SK-N-SH treated with all-trans-retinoic acid at 6 μM for 48 hours (cell line): ENCODE results near the gene RTF2.
A peak's percentile ranks its signal among the peaks of the same experiment; 100 is the strongest.

Source experiments
- ATAC-seq: fragments of 200-7000 bp; cut with Tn5 transposase; 3 replicates; pipeline ENCODE4 v1.9.1; 2020; ENCODE audit warnings: mild to moderate bottlenecking, moderate library complexity
- ARNTL ChIP-seq: fragments of 450-650 bp; formaldehyde crosslinking; IDR thresholded peaks from 2 replicates; pipeline ENCODE4 v1.5.0; 2020; ENCODE audit warnings: low read depth, mild to moderate bottlenecking, moderate library complexity, borderline replicate concordance
- BACH2 ChIP-seq: fragments of 250-450 bp; sonication (Bioruptor Pico); IDR thresholded peaks from 2 replicates; pipeline ENCODE4 v1.9.0; 2021; ENCODE audit warnings: mild to moderate bottlenecking, borderline replicate concordance
- CSDC2 ChIP-seq: fragments of 250-450 bp; sonication (Bioruptor Pico); IDR thresholded peaks from 2 replicates; pipeline ENCODE4 v1.5.0; 2020; ENCODE audit warnings: mild to moderate bottlenecking, moderate library complexity
- ESRRG ChIP-seq: fragments of 250-450 bp; sonication (Bioruptor Pico); IDR thresholded peaks from 2 replicates; pipeline ENCODE4 v1.6.1; 2021; ENCODE audit warnings: mild to moderate bottlenecking
- GLIS3 ChIP-seq: fragments of 250-450 bp; sonication (Bioruptor Pico); IDR thresholded peaks from 2 replicates; pipeline ENCODE4 v1.5.0; 2020; ENCODE audit warnings: mild to moderate bottlenecking, moderate library complexity
- ISL1 ChIP-seq: fragments of 250-450 bp; sonication (Bioruptor Pico); IDR thresholded peaks from 2 replicates; pipeline ENCODE4 v2.1.2; 2022; ENCODE audit warnings: mild to moderate bottlenecking, moderate library complexity
- OSR1 ChIP-seq: fragments of 250-450 bp; sonication (Bioruptor Pico); IDR thresholded peaks from 2 replicates; pipeline ENCODE4 v1.8.0; 2022; ENCODE audit warnings: moderate library complexity, mild to moderate bottlenecking, inconsistent platforms
- PPARA ChIP-seq: fragments of 250-450 bp; sonication (Bioruptor Pico); IDR thresholded peaks from 2 replicates; pipeline ENCODE4 v1.5.0; 2020; ENCODE audit warnings: mild to moderate bottlenecking, borderline replicate concordance
- RARB ChIP-seq: fragments of 250-450 bp; sonication (Bioruptor Pico); IDR thresholded peaks from 2 replicates; pipeline ENCODE4 v1.8.0; 2021; ENCODE audit warnings: mild to moderate bottlenecking, moderate library complexity
- SNAI2 ChIP-seq: fragments of 250-450 bp; sonication (Bioruptor Pico); IDR thresholded peaks from 2 replicates; pipeline ENCODE4 v1.5.0; 2020; ENCODE audit warnings: mild to moderate bottlenecking, moderate library complexity
- TCF4 ChIP-seq: fragments of 250-450 bp; sonication (Bioruptor Pico); IDR thresholded peaks from 2 replicates; pipeline ENCODE4 v1.8.0; 2021; ENCODE audit warnings: mild to moderate bottlenecking, moderate library complexity, borderline replicate concordance
- TOX ChIP-seq: fragments of 250-450 bp; sonication (Bioruptor Pico); IDR thresholded peaks from 2 replicates; pipeline ENCODE4 v1.8.0; 2021; ENCODE audit warnings: mild to moderate bottlenecking, moderate library complexity, borderline replicate concordance
- ZC3H10 ChIP-seq: fragments of 250-450 bp; sonication (Bioruptor Pico); IDR thresholded peaks from 2 replicates; pipeline ENCODE4 v1.5.1; 2021; ENCODE audit warnings: mild to moderate bottlenecking, moderate library complexity
- ZFP3 ChIP-seq: fragments of 250-450 bp; sonication (Bioruptor Pico); IDR thresholded peaks from 2 replicates; pipeline ENCODE4 v1.5.0; 2020; ENCODE audit warnings: mild to moderate bottlenecking, moderate library complexity
- ZFP30 ChIP-seq: fragments of 450-650 bp; formaldehyde crosslinking; IDR thresholded peaks from 2 replicates; pipeline ENCODE4 v1.5.0; 2022; ENCODE audit warnings: mild to moderate bottlenecking, moderate library complexity
- ZNF565 ChIP-seq: fragments of 450-650 bp; formaldehyde crosslinking; conservative IDR thresholded peaks from 2 replicates; pipeline ENCODE4 v1.5.0; 2020; ENCODE audit warnings: low read depth, mild to moderate bottlenecking, moderate library complexity
- ZNF70 ChIP-seq: fragments of 450-650 bp; formaldehyde crosslinking; IDR thresholded peaks from 2 replicates; pipeline ENCODE4 v1.5.0; 2020; ENCODE audit warnings: mild to moderate bottlenecking, moderate library complexity
- ZNF8 ChIP-seq: fragments of 450-650 bp; formaldehyde crosslinking; IDR thresholded peaks from 2 replicates; pipeline ENCODE4 v1.5.0; 2020; ENCODE audit warnings: mild to moderate bottlenecking, moderate library complexity
- TF ChIP-seq, protein P1 (sequence below): fragments of 250-450 bp; sonication (Bioruptor Pico); IDR thresholded peaks from 2 replicates; pipeline ENCODE4 v1.5.1; 2020; ENCODE audit warnings: low read depth, mild to moderate bottlenecking, moderate library complexity
- TF ChIP-seq, protein P2 (sequence below): fragments of 250-450 bp; sonication (Bioruptor Pico); IDR thresholded peaks from 2 replicates; pipeline ENCODE4 v1.8.0; 2021; ENCODE audit warnings: low read depth, mild to moderate bottlenecking, moderate library complexity, borderline replicate concordance
- TF ChIP-seq, protein P3 (sequence below): fragments of 250-450 bp; sonication (Bioruptor Pico); IDR thresholded peaks from 2 replicates; pipeline ENCODE4 v1.5.0; 2020; ENCODE audit warnings: mild to moderate bottlenecking, moderate library complexity

RTF2 gene

DNA sequence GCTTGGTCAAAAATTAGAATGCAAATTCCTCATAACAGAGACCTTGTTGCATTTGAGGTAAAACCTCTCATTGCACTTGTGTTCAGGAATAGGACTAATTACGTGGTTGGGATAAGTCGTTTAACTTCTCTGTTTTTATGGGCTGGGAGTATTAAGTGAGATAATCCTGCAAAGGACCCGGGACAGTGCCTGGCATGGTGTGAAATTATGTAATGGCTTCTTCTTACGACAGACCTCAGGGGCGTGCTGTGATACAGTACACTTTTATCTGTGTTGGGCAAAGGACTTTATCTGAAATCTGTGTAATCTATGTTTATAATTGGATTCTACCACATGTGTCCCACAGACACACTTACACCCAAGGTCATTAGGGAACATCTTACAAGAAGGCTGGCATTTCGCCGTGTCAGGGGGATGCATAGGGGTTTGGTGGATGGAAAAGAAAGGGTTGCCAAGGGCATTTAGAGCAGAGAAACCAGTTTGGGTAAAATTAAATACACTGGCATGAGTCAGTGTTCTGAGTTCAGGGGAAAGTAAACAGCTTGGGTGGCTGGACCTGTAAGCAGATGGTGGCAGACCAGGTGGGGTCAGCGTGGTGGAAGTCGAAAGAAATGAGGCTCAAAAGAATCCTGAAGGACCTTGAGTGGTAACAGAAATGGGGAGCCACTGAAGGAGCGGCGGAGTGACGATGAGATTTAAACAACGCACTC is 17.2 kb upstream of the RTF2 start:
- no peak for ATAC-seq

DNA sequence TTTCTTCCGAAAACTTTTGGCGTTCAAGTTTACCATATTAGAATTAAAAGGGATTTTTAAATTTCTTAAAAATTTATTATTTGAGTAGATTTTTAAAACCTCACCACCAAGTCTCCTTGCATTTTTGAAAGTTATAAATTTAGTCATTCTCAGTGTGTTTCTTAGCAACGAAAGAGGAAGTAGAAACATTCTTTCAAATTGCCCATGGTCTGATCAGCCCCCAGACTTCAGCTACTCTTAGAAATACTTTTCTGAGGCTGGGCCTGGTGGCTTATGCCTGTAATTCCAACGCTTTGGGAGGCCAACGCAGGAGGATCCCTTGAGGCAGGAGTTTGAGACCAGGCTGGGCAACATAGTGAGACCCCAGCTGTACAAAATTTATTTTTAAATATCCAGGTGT is 15.1 kb upstream of the RTF2 start:
- ATAC-seq: no peak
- TF ChIP-seq ZNF565 (no peak), ARNTL (CRISPR knock-in tag) (no peak), SNAI2 (CRISPR knock-in tag) (no peak), ZNF8 (CRISPR knock-in tag) (no peak), CSDC2 (CRISPR knock-in tag) (no peak), ZNF70 (CRISPR knock-in tag) (no peak), ZC3H10 (CRISPR knock-in tag) (no peak), ESRRG (CRISPR knock-in tag) (no peak), ZFP30 (CRISPR knock-in tag) (no peak), RARB (CRISPR knock-in tag) (no peak), ZFP3 (CRISPR knock-in tag) (no peak), OSR1 (CRISPR knock-in tag) (no peak), ISL1 (CRISPR knock-in tag) (no peak), GLIS3 (no peak)
- TF ChIP-seq, protein P1, sequence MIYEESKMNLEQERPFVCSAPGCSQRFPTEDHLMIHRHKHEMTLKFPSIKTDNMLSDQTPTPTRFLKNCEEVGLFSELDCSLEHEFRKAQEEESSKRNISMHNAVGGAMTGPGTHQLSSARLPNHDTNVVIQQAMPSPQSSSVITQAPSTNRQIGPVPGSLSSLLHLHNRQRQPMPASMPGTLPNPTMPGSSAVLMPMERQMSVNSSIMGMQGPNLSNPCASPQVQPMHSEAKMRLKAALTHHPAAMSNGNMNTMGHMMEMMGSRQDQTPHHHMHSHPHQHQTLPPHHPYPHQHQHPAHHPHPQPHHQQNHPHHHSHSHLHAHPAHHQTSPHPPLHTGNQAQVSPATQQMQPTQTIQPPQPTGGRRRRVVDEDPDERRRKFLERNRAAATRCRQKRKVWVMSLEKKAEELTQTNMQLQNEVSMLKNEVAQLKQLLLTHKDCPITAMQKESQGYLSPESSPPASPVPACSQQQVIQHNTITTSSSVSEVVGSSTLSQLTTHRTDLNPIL (CRISPR knock-in tag): no peak
- TF ChIP-seq, protein P2, sequence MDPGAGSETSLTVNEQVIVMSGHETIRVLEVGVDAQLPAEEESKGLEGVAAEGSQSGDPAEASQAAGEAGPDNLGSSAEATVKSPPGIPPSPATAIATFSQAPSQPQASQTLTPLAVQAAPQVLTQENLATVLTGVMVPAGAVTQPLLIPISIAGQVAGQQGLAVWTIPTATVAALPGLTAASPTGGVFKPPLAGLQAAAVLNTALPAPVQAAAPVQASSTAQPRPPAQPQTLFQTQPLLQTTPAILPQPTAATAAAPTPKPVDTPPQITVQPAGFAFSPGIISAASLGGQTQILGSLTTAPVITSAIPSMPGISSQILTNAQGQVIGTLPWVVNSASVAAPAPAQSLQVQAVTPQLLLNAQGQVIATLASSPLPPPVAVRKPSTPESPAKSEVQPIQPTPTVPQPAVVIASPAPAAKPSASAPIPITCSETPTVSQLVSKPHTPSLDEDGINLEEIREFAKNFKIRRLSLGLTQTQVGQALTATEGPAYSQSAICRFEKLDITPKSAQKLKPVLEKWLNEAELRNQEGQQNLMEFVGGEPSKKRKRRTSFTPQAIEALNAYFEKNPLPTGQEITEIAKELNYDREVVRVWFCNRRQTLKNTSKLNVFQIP (CRISPR knock-in tag): no peak
- TF ChIP-seq, protein P3, sequence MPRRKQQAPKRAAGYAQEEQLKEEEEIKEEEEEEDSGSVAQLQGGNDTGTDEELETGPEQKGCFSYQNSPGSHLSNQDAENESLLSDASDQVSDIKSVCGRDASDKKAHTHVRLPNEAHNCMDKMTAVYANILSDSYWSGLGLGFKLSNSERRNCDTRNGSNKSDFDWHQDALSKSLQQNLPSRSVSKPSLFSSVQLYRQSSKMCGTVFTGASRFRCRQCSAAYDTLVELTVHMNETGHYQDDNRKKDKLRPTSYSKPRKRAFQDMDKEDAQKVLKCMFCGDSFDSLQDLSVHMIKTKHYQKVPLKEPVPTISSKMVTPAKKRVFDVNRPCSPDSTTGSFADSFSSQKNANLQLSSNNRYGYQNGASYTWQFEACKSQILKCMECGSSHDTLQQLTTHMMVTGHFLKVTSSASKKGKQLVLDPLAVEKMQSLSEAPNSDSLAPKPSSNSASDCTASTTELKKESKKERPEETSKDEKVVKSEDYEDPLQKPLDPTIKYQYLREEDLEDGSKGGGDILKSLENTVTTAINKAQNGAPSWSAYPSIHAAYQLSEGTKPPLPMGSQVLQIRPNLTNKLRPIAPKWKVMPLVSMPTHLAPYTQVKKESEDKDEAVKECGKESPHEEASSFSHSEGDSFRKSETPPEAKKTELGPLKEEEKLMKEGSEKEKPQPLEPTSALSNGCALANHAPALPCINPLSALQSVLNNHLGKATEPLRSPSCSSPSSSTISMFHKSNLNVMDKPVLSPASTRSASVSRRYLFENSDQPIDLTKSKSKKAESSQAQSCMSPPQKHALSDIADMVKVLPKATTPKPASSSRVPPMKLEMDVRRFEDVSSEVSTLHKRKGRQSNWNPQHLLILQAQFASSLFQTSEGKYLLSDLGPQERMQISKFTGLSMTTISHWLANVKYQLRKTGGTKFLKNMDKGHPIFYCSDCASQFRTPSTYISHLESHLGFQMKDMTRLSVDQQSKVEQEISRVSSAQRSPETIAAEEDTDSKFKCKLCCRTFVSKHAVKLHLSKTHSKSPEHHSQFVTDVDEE (CRISPR knock-in tag): no peak

More for the DNA sequence above, 17.2 kb upstream of the RTF2 start:
- no peak for TF ChIP-seq PPARA (CRISPR knock-in tag)
- TF ChIP-seq, protein P2 (CRISPR knock-in tag): no peak
- no peak for TF ChIP-seq ESRRG (CRISPR knock-in tag)
- peak; percentile 46; the same call in 1 of the 2 replicates for TF ChIP-seq TCF4 (CRISPR knock-in tag)
- TF ChIP-seq TOX (CRISPR knock-in tag): no peak
- no peak for TF ChIP-seq OSR1 (CRISPR knock-in tag)
- TF ChIP-seq ZFP30 (CRISPR knock-in tag): no peak
- TF ChIP-seq, protein P1 (CRISPR knock-in tag): no peak

DNA sequence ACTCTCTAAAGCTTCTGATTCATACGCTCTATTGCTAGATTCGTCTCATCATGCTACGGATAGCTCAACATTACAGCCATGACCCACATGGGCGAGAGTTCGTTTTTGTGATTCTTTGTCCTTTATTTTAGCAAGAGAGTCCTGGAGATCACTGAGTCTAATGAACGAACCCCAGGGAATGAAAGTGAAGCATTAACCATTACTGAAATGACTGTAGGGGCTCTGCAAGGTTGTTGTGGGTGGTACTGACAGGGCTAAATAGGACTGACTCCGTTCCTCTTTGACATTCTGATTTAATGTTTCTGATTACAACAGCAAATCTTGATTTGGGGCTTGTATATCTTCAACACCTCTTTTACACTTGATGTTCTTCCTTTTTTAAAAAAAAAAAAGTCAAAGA is 13.7 kb upstream of the RTF2 start:
- no peak for ATAC-seq

More for the DNA sequence above, 13.7 kb upstream of the RTF2 start:
- TF ChIP-seq BACH2 (CRISPR knock-in tag): no peak
- no peak for TF ChIP-seq ZNF70 (CRISPR knock-in tag)
- no peak for TF ChIP-seq ZFP30 (CRISPR knock-in tag)
- TF ChIP-seq ARNTL (CRISPR knock-in tag): no peak
- no peak for TF ChIP-seq GLIS3
- TF ChIP-seq RARB (CRISPR knock-in tag): no peak
- TF ChIP-seq CSDC2 (CRISPR knock-in tag): no peak
- no peak for TF ChIP-seq SNAI2 (CRISPR knock-in tag)
- TF ChIP-seq ZNF565: no peak
- no peak for TF ChIP-seq TOX (CRISPR knock-in tag)
- TF ChIP-seq, protein P1 (CRISPR knock-in tag): no peak
- TF ChIP-seq ZNF8 (CRISPR knock-in tag): no peak
- no peak for TF ChIP-seq ESRRG (CRISPR knock-in tag)
- TF ChIP-seq, protein P3 (CRISPR knock-in tag): no peak
- no peak for TF ChIP-seq PPARA (CRISPR knock-in tag)
